Neural cell (in vitro differentiated cells): ENCODE data around the gene HS6ST2.

Experiments used
- CTCF ChIP-seq: fragments of 450-650 bp; IDR thresholded peaks from 2 replicates; pipeline ENCODE4 v1.5.1; 2014; ENCODE audit warnings: antibody characterized with exemption, mild to moderate bottlenecking, moderate library complexity; ENCODE audit not compliant: poor library complexity, severe bottlenecking
- EP300 ChIP-seq: fragments of 450-650 bp; conservative IDR thresholded peaks from 2 replicates; pipeline ENCODE4 v1.6.1; 2014; ENCODE audit warnings: antibody characterized with exemption, mild to moderate bottlenecking, moderate library complexity; ENCODE audit not compliant: poor library complexity, severe bottlenecking
- POLR2AphosphoS5 ChIP-seq: IDR thresholded peaks from 2 replicates; pipeline ENCODE4 v1.6.1; 2012
- RAD21 ChIP-seq: fragments of 450-650 bp; conservative IDR thresholded peaks from 2 replicates; pipeline ENCODE4 v1.6.1; 2014; ENCODE audit warnings: antibody characterized with exemption, mild to moderate bottlenecking, moderate library complexity

DNA sequence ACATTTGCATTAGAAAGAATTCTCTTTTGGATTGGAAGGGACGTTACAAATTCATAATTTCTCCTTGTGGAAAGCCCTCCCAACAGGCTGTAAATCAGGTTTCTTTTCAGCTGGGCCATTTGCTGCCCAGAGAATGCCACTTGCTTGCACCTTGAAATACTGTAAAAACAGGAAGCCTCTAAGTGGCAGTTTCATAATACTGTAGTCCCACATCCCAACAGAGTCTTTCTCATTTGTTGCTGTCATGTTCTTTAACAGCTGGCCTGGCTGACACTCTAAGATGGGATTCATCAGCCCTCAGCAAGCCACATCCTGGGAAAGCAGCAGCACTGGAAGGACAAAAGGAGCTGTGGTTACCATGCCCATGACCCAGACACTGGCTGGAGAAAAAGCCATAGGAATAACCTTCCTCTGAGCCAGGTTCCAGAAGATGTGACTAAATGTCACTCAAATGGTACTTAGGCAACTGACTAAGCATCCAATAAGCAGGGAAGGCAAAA lies 247.7 kb downstream of the HS6ST2 start:
- TF ChIP-seq CTCF (no peak), POLR2AphosphoS5 (no peak), RAD21 (no peak), EP300 (no peak)
